Chondrocyte (in vitro differentiated cells): ENCODE data around the gene ST6GALNAC4. TPM values are rescaled to one million over a fixed set of nuclear protein-coding genes. Genes with fewer than 3 reads are reported as not detected.

ENCODE experiments used
- DNase-seq: peaks from one replicate; pipeline ENCODE4 v3.0.0; 2021; ENCODE audit warnings: mixed read lengths, low spot score
- H3K27ac Mint-ChIP-seq: one replicate; pipeline ENCODE4 v1.8.0; 2021; ENCODE audit warnings: mild to moderate bottlenecking, moderate library complexity, mixed read lengths; ENCODE audit not compliant: unreplicated experiment
- H3K27me3 Mint-ChIP-seq: 2 replicates; pipeline ENCODE4 v1.8.0; 2021; ENCODE audit warnings: low read depth, mixed read lengths
- H3K36me3 Mint-ChIP-seq: 2 replicates; pipeline ENCODE4 v1.8.0; 2021; ENCODE audit warnings: low read depth, mixed read lengths
- H3K4me1 Mint-ChIP-seq: 2 replicates; pipeline ENCODE4 v1.8.0; 2021; ENCODE audit warnings: low read depth, mild to moderate bottlenecking, mixed read lengths
- H3K4me3 Mint-ChIP-seq: one replicate; pipeline ENCODE4 v1.8.0; 2021; ENCODE audit warnings: mild to moderate bottlenecking, moderate library complexity, mixed read lengths; ENCODE audit not compliant: unreplicated experiment
- H3K9me3 Mint-ChIP-seq: 2 replicates; pipeline ENCODE4 v1.8.0; 2021; ENCODE audit warnings: low read depth, mixed read lengths
- total RNA-seq: library from RNA; stranded (reverse); gene quantifications from 3 replicates; pipeline ENCODE4 v1.2.1, GENCODE V29; 2021
- TF ChIP-seq, protein P1 (sequence below): fragments of 200-600 bp; sonication (generic); IDR thresholded peaks from 2 replicates; pipeline ENCODE4 v1.5.0; 2021; ENCODE audit warnings: antibody characterized with exemption, mild to moderate bottlenecking, moderate library complexity

ST6GALNAC4 gene
- total RNA-seq, 1 donor from 2014 or later, result 25.5 TPM

DNA sequence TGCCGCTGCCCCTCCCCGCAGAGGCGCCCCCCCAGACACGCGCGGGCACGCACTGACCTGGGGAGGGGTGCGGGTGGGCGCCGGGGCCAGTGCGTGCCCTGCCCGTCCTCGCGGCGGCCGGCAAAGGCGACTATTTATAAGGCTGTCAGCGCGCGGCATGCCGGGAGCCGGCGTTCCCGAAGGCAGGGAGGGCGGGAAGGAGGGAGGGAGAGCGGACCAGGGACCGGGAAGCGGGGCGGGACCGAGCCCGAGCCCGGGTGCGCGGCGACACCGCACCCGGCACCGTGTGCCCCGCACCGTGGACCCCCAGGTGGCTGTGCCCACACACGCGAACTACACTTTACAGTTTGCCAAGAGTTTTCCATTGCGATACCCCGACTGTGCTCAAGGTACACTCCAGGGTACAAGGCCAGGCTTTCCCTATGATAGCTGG is 39.3 kb downstream of the ST6GALNAC4 start, which contains the start of gene AK1:
Gene AK1, minus strand, starts transcription at position 110 of the 433 bp plus-strand sequence. CDS start 3,058 bp downstream, outside the sequence.
- no peaks in the 10 kb centered on the region for H3K36me3 Mint-ChIP-seq
- no peaks in the 10 kb centered on the region for H3K27me3 Mint-ChIP-seq
- no peaks in the 10 kb centered on the region for H3K9me3 Mint-ChIP-seq
- peaks cover 38% of the 10 kb centered on the region for H3K4me1 Mint-ChIP-seq
- peak within 1 kb of the TSS; percentile 85 for H3K27ac Mint-ChIP-seq
- peak within 1 kb of the TSS; percentile 80 for H3K4me3 Mint-ChIP-seq
- TF ChIP-seq, protein P1, sequence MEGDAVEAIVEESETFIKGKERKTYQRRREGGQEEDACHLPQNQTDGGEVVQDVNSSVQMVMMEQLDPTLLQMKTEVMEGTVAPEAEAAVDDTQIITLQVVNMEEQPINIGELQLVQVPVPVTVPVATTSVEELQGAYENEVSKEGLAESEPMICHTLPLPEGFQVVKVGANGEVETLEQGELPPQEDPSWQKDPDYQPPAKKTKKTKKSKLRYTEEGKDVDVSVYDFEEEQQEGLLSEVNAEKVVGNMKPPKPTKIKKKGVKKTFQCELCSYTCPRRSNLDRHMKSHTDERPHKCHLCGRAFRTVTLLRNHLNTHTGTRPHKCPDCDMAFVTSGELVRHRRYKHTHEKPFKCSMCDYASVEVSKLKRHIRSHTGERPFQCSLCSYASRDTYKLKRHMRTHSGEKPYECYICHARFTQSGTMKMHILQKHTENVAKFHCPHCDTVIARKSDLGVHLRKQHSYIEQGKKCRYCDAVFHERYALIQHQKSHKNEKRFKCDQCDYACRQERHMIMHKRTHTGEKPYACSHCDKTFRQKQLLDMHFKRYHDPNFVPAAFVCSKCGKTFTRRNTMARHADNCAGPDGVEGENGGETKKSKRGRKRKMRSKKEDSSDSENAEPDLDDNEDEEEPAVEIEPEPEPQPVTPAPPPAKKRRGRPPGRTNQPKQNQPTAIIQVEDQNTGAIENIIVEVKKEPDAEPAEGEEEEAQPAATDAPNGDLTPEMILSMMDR, result no peak
- no peak for DNase-seq

DNA sequence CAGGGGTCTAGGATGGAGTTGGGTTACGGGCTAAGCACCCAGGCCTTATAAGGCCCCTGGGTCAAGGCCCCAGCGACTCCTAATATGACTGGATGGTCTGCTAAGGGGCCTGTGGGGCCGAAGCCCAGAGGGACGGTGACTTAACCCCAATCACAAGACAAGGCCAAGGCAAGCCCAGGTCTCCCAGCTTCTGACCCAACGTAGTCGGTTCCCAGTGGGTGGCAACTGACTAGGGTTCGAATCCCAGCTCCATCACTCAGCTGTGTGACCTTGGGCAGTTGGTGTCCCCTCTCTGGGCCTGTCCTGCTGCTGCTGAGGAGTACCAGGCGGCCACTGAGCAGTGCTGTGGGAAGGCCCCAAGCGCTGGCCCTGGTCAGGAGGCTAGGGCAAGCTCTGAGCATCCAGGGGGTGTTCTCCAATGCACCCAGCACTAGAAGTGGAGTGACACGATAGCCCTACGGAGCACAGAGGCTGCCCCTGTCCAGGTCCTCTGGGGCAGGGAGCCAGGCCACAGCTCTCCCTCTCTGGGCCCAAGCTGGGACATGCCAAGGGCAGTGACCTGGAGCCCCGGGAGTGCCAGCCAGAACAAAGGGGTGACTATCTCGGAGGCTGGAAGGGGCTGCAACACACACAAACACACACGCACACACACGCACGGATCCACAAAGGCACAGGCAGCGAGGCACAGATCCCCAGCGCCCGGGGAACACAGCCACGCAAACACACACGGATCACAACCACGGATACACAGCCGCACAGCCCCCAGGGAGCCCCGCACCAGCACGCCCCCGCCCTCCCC is 39.9 kb downstream of the ST6GALNAC4 start:
- Mint-ChIP-seq H3K4me1 (peaks cover 38% of the 10 kb centered on the region), H3K9me3 (no peaks in the 10 kb centered on the region), H3K36me3 (peaks cover 3% of the 10 kb centered on the region), H3K27ac (peak overlapping the region; percentile 85), H3K27me3 (no peaks in the 10 kb centered on the region), H3K4me3 (peak overlapping the region; percentile 80)
- TF ChIP-seq, protein P1, result no peak
- no peak for DNase-seq

- TF ChIP-seq, protein P1, result no peak
- Mint-ChIP-seq H3K27me3 (no peaks in the 10 kb centered on the region), H3K4me3 (peak overlapping the region; percentile 80), H3K36me3 (peaks cover 11% of the 10 kb centered on the region), H3K9me3 (no peaks in the 10 kb centered on the region), H3K27ac (peak overlapping the region; percentile 17), H3K4me1 (peaks cover 38% of the 10 kb centered on the region)
- DNase-seq, result no peak
Measured at GRCh38 chr9:127876026-127876763, 40.6 kb downstream of the ST6GALNAC4 start.

DNA sequence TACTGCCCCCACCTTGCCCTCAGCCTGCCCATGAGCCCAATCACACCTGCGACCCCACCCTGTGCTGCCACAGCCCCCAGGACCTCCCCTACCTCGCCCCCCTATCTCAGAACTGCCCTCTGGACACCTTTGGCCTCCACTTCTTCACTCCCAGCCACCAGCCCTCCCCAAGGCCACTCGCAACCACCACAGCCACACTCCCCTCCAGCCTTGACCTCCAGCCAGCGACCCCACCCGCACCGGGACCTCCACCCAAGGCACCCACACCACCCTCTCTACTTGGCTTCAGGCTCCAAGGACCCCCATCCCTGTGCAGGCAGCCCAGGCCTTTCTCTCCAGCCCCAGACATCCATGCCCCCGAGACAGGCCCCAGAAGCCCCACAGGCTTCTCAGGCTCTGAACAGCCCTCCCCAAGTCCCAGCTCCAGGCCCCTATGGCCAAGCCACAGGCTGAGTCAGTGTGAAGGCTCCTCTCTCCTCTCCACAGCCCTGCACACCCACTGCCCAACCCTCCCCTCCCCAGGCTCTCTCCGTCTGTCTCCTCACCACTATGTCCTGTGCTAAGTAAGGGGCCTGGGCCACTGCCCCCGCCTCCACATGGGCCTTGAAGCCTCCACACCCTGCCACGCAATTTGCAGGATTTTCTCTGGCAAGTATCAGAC is 41.4 kb downstream of the ST6GALNAC4 start:
- Mint-ChIP-seq H3K9me3 (no peaks in the 10 kb centered on the region), H3K4me3 (peak overlapping the region; percentile 48)
- DNase-seq, result no peak

More for the DNA sequence above, 41.4 kb downstream of the ST6GALNAC4 start:
- H3K27me3 Mint-ChIP-seq, result no peaks in the 10 kb centered on the region
- peaks cover 11% of the 10 kb centered on the region for H3K36me3 Mint-ChIP-seq
- TF ChIP-seq, protein P1, result no peak
- H3K4me1 Mint-ChIP-seq, result peaks cover 38% of the 10 kb centered on the region
- peak overlapping the region; percentile 63 for H3K27ac Mint-ChIP-seq
